Measurements from ENCODE around the gene IGF2. TPM values are rescaled to one million over a fixed set of nuclear protein-coding genes. Genes with fewer than 3 reads are reported as not detected.

Gene IGF2
- total and polyA plus RNA-seq, 2 of the 8 experiments (the other 6 are each of a cell fraction or from before 2014, with no cell fraction given), result 0.74 to 1.5 TPM

GRCh38 chr11:2116680-2117079, 22.5 kb downstream of the IGF2 start:
- no peak overlapping the region for H4K5ac ChIP-seq (ENCODE audit: insufficient read length, low read depth, low read length)
- H3K27ac ChIP-seq (ENCODE audit: low read depth, low read length), result no peak overlapping the region
- peaks cover 0 to 1% of the 10 kb centered on the region in 2 experiments for H4K20me1 ChIP-seq (replicated peaks in 1 of 2; ENCODE audit: control insufficient read depth in 1 of 2, insufficient read depth in 2 of 2, low read length in 2 of 2)
- H3K14ac ChIP-seq (ENCODE audit: insufficient read length), result no peak overlapping the region
- TF ChIP-seq TBP (IDR thresholded peaks at IDR 0.05; ENCODE audit: low read depth, low read length) (no peak), SUZ12 (IDR thresholded peaks at IDR 0.05; ENCODE audit: low read length) (no peak), NANOG (IDR thresholded peaks at IDR 0.05; ENCODE audit: insufficient read depth, low read depth, low read length, poor library complexity, severe bottlenecking) (no peak)
- no peak overlapping the region for H4K8ac ChIP-seq (ENCODE audit: extremely low read depth, insufficient read depth, low read length)
- no peaks in the 10 kb centered on the region for H3K36me3 ChIP-seq (ENCODE audit: control insufficient read depth in 2 of 4, insufficient read depth in 4 of 4, low read length in 3 of 4)
- no peak overlapping the region for H2BK5ac ChIP-seq (ENCODE audit: low read depth, low read length)
- no peak overlapping the region for H3K4ac ChIP-seq (replicated peaks; ENCODE audit: insufficient read length, low read depth, low read length)
- no peaks in the 10 kb centered on the region for H3K79me2 ChIP-seq (ENCODE audit: control insufficient read depth in 1 of 2, insufficient read depth in 2 of 2, low read length in 2 of 2)
- DNase-seq (ENCODE audit: low read depth in 1 of 2, low spot score in 2 of 2) (no peak), FAIRE-seq (no peak)
- H2BK120ac ChIP-seq (replicated peaks; ENCODE audit: low read depth, low read length), result no peak overlapping the region
- H3K4me2 ChIP-seq (ENCODE audit: insufficient read depth in 1 of 2, low read depth in 2 of 2, low read length in 2 of 2), result no peak overlapping the region
- peaks cover 2% of the 10 kb centered on the region; the same call in 1 of the 2 replicates for H3K23me2 ChIP-seq (ENCODE audit: low read depth, low read length)
- POLR2A ChIA-PET (ENCODE audit: partially characterized antibody), result no interaction called here
- H2BK20ac ChIP-seq (ENCODE audit: low read length), result no peak overlapping the region
- peaks cover 8 to 13% of the 10 kb centered on the region in 2 experiments for H3K9me3 ChIP-seq (ENCODE audit: insufficient read depth in 2 of 2, low read depth in 1 of 2, low read length in 1 of 2)
- H3K18ac ChIP-seq (ENCODE audit: extremely low read depth, low read length), result no peak overlapping the region
- no peak overlapping the region for H2AK5ac ChIP-seq (ENCODE audit: low read depth, low read length)
- no peak overlapping the region for H3K4me3 ChIP-seq (ENCODE audit: extremely low read depth in 1 of 4, insufficient read depth in 2 of 4, low read depth in 3 of 4, low read length in 4 of 4)
- H3K9ac ChIP-seq (replicated peaks in 1 of 4; ENCODE audit: extremely low read depth in 1 of 4, low read depth in 3 of 4, low read length in 3 of 4), result no peak overlapping the region
- CTCF ChIA-PET (ENCODE audit: partially characterized antibody), result interaction anchor here (1.0 to 1.8 kb wide), 3 partner anchors 35 to 240 kb away, joined by 3 to 6 read pairs (median 5); no protein-coding TSS in a partner anchor
- no peaks in the 10 kb centered on the region; a peak in 1 of 7 replicates for H3K27me3 ChIP-seq (replicated peaks in 1 of 4; ENCODE audit: control insufficient read depth in 3 of 4, extremely low read depth in 1 of 4, insufficient read depth in 3 of 4, low read length in 3 of 4)
- no peak overlapping the region for H2AFZ ChIP-seq (ENCODE audit: low read length)
- H3K23ac ChIP-seq (ENCODE audit: insufficient read length), result no peak overlapping the region
- no peak overlapping the region for H3K56ac ChIP-seq (replicated peaks; ENCODE audit: insufficient read length, low read depth, low read length)
- H3K79me1 ChIP-seq (ENCODE audit: low read depth, low read length), result no peaks in the 10 kb centered on the region
- WGBS, 2 experiments (ENCODE audit: extremely low coverage in 1 of 2, insufficient coverage in 1 of 2, insufficient read length in 1 of 2, insufficient replicate concordance in 2 of 2, low coverage in 1 of 2, low lambda C conversion rate in 2 of 2, missing lambda C conversion rate in 1 of 2), result 91% methylated on average over 1 of the region's 1 CpG; no CpG with 5 or more reads in 1 of the 2 experiments
- H3K4me1 ChIP-seq (replicated peaks in 1 of 4; ENCODE audit: control insufficient read depth in 3 of 4, insufficient read depth in 4 of 4, low read length in 3 of 4), result peaks cover 0 to 8% (median 1%) of the 10 kb centered on the region in 4 experiments; a peak in 2 of 7 replicates
- no peak overlapping the region for H4K91ac ChIP-seq (replicated peaks; ENCODE audit: insufficient read length, low read length)
- no peak overlapping the region for H2BK15ac ChIP-seq (ENCODE audit: low read length)
- H2BK12ac ChIP-seq (ENCODE audit: low read depth, low read length), result no peak overlapping the region

Data from H1 (cell line).